NCI-H2107 treated with DMSO at 0.1 percent for 48 hours (cell line): ENCODE measurements around the gene MIER2.
"Not testable (repeated sequence)": the region's sequence is repeated elsewhere in the genome, so short reads cannot be mapped to it uniquely, and the experiment has no call there.

Experiments used
- DNase-seq: peaks from one replicate; lab custom pipeline; 2025; ENCODE audit not compliant: unreplicated experiment; lab: John Stamatoyannopoulos, UW

MIER2 gene

DNA sequence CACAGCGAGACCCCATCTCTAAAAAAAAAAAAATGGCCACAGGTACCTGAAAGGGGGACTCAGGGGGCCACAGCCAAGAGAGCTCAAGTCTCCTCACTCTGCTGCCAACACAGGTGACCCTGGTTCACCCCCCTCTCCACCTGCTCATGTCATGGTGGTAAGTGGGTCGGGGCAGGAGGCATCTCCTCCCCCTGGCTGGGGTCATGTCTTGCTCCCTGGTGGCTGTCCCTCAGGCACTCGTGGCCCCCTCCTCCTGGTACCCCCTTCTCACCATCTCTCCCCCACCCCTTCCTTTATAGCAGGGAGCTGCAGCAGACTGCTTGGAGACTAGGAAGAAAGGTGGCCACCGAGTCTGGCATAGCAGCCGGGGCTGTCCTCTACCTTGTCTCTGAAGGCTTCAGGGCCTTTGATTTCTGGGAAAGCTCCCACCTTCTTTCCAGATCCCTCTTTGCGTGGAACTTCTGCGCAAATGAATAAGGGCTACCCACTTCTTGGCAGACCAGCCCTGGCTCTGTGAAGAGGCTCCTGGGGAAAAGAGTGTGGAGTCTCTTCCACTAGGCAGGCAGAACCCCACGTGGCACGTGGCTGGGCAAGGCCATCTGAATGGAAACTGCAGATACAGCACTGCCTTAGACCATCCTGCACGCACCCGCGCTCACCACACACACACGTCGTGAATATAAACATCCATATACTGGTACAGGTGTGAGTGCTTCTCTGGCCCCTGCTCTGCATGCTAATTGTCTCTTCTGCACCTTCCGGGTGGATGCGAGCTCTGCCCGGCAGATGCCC lies 20.1 kb upstream of the MIER2 start:
- no peak for DNase-seq

DNA sequence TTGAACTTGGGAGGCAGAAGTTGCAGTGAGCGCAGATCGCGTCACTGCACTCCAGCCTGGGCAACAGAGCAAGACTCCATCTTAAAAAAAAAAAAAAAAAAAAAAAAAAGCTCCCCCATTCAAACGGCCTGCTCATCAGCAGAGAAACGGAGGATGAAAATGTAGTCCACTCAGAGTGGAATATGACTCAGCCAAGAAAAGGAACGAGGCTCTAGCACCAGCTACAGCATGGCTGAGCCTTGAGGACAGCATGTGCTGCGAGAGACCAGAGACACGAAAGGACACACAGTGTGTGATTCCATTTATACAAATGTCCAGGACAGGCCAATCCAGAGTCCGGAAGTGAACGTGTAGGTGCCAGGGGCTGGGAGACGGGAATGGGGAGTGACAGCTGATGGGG lies 18.1 kb upstream of the MIER2 start:
- DNase-seq: no peak

DNA sequence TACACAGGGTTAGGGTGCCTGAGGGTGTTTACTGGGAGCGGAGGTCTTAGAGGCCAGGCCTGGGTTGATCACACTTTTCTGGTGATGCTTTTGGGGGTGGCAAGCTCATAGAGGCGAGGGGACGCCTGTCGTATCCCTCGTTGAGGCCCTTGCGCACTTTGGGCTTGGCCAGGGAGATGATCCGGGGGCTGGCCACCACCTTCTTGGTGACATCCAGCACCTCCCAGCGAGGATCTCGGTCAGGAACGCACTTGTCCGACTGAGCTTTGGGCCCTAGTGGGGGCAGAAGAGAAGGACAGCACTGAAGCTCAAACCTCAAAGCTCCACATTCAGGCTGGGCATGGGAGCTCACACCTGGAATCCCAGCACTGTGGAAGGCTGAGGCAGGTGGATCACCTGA lies 17.6 kb upstream of the MIER2 start:
- no peak for DNase-seq

DNA sequence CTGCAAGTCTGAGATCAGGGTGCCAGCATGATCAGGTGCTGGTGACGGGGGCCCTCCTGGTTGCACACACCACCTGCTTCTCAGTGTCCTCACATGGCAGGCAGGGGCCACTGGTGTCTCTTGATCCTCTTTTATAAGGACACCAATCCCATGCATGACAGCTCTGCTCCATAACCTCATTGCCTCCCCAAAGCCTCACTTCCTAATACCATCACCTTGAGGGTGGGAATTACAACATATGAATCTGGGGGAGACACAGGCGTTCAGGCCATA lies 15.0 kb upstream of the MIER2 start:
- no peak for DNase-seq

DNA sequence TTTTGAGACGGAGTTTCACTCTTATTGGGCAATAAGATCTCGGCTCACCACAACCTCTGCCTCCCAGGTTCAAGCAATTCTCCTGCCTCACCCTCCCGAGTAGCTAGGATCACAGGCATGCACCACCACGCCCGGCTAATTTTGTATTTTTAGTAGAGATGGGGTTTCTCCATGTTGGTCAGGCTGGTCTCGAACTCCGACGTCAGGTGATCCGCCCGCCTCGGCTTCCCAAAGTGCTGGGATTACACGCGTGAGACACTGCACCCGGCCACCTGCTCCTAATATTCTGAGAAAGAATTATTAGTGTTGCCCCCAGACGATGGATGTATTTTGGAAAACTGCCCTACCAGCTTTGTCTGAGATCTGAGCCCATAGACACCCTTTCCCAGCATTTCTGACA lies 10.9 kb upstream of the MIER2 start:
- DNase-seq: not testable (repeated sequence)

DNA sequence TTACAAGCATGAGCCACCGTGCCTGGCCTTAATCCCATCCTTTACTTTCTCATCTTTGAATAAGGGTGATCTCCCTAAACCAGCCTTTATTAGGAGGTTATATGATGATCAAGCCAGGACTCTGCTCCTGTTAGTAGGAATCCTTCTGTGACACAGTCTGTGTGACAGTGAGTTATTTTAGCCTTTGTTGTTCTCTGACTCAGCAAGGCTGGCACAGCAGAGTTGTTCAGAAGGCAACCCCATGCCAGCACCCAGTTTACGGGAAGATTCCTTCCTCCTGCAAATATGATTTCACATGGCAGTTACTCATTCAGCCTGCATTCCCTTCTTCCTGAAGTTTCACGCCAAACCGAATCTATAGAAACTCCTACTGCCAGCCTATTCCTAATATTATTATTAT lies 10.5 kb upstream of the MIER2 start:
- no peak for DNase-seq

DNA sequence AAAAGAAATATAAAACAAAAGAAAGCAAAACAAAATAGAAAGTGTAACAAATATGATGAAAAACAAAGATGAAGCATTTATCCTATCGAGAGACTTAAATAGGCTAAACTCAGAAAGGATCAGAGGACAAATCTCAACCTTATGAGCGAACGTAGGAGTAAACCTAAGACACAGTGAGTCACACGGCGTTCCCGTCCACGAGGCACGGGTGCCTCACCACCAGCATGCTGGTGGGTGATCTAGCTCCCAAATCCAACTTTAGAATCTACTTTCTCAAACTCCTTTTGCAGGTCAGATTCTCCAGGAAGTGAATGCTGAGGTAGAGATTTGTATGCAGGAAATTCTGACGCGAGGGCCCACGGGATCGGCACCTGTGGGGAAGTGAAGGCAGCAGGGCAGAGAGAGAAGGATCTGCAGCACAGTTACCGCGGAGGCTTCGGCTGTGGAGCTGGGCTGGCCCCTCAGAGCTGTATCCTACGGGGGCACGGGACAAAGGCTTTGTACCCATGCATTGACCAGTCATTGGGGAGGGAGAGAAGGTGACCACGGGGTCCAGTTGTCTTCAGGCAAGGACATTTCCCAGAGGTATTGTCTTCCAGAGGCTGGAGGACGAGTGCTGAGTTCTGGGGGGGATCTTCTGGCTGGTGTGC lies 7.5 kb upstream of the MIER2 start:
- DNase-seq: no peak

DNA sequence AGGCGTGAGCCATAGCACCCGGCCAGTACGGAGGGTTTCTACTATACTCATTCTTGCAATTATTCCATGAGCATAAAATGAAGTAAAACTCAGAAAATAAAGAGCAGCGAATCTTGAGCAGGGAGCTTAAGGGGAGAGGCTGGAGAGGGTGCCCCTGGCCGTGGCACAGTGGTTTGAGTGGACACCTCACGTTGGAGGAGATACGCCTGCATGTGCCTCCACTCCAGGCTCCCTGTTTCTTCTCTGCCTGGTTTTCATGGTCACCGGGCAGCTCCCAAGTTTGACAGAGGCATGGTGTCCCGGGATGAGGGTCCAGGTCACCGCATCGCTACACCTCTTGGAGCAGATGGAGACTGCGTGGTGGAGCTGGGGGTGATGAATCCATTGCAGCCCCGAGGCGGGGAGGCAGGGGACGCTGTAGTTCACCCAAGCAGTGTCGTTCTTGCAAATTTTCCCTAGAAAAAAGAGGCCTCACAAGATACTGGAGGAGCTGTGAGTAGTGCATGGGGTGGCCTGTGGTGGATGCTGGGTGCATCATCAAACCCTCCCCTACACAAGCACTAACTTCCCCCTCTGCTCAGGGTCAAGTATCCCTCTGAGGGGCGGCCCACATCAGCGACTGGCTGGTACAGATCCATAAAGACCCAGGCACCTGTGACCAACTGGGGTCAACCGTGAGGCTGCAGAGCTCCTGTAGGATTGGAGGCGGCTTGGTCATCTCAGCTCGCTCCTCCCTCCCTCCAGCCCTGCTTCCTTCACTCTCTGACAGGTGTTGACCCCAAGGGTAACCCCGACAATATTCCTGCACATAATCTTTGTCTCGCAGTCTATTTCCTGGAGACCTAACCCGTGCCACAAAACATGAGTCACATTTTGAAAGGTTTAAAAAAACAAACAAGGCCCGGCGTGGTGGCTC lies 3.6 kb upstream of the MIER2 start:
- DNase-seq: no peak

DNA sequence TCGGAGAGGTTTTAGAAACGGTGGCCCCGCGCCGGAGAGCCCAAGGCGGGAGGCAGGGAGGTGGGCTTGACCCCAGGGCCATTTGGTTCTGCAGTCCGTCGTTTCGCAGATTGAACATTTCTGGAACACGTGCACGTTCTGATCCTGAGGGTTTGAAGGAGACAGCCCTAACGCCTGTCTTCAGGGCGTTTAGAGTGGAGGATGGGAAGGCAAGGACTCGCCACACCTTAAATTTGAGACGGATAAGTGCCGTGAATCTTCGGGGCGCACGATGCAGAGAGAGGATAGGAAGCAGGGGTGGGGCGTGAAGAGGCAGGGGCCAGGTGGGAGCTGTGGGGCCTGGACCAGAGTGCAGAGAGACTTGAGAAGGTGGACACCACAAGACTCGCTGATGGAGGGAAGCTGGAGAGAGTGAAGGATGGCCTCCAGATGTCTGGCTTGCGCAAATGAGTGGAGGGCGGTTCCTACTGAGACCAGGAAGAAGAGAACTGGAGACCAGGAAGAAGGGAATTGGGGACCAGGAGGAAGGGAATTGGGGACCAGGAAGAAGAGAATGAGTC lies 804 bp upstream of the MIER2 start:
- DNase-seq: no peak

DNA sequence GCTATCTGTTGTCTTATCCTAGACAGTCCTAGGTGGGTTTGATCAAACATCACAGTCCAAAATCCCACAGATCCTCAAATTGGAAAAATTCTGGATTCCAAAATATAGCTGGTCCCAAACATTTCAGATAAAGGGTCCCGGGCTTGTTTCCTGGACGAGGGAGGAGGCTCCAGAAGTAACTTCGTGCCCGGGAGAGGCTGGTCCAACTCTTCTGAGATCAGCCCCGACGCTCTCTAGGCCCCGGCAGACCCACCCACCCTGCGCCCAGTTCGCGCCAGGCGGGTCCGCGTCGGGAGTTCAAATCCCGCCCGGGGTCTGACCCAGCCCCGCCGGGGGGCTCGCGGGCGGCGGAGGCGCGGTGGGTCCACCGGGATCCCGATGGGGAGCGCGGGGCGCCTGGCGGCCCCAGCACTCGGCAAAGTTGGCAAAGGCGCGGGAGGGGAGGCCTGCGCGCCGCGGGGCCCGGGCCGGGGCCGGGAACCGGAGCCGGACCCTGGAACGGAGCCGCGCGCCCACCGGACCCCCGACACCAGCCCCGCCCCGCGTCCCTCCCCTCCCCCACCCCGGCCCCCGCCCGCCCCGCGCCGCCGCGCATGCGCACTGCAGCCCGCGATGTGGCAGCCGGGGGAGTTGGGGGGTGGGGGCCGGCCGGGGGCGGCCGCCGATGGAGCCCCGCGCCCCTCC lies 513 bp downstream of the MIER2 start:
- DNase-seq: no peak

DNA sequence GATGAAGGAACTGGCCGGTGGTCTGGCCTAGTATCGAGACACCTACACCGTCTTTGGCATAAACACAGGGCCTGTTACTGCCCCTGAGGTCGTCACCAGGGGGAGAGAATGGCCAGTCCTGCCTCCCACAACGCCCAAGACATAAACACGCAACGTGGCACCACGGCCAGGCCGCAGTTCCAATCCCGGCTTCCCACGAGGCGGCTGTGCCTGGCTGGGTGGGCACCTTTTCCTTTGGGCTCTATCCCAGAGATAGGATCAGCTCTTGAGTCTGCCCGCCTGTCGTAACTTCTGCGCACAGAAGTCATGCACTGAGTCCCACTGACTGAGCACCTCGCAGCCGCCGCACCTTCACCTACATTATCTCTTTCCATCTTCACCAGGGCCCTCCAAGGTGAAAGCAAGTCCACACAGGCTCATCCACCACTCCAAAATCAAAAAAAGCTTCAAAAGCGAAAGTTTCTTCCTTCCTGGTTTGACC lies 1.1 kb downstream of the MIER2 start:
- DNase-seq: no peak

DNA sequence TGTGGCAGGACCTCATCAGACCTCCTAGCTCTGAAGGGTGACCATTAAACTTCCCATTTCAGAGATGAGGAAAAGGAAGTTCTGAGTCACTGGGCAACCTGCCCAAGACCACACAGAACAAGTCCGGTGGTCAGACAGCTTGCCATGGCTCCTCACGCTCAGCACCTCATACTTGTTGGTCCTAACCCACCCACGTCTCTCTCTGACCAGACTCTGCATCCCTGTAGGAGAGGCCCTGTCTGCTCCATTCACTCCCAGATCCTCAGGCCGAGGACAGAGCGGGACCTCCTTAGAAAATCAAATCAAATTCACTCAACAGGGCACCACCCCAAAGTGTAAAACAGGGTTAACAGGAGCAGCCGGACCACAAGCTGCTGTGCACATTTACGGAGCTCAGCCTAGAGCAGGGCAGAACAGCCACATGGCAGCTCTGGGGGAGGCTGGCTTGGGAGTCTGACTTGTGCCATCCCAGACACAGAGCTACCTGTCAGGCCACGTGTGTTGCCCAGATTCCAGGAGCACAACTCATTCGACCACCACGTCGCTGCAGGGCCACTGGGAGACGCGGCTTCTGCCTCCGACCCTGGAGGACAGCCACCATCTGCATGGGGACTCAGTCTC lies 1.7 kb downstream of the MIER2 start:
- DNase-seq: no peak

DNA sequence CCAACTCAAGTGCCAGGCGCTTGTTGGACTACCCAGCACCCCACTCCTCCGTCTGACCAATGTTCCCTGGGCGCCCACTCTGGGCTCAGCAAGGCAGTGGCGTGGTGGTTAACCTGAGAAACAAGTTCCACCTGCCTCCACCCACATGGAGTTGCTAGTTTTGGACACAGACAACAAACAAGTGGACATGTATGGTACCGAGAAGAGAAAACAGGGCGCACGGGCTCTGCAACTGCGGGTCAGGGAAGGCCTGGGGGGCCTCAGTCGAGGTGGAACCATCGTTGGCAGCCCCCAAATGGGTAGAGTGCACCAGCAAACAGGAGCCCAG lies 2.5 kb downstream of the MIER2 start:
- no peak for DNase-seq

DNA sequence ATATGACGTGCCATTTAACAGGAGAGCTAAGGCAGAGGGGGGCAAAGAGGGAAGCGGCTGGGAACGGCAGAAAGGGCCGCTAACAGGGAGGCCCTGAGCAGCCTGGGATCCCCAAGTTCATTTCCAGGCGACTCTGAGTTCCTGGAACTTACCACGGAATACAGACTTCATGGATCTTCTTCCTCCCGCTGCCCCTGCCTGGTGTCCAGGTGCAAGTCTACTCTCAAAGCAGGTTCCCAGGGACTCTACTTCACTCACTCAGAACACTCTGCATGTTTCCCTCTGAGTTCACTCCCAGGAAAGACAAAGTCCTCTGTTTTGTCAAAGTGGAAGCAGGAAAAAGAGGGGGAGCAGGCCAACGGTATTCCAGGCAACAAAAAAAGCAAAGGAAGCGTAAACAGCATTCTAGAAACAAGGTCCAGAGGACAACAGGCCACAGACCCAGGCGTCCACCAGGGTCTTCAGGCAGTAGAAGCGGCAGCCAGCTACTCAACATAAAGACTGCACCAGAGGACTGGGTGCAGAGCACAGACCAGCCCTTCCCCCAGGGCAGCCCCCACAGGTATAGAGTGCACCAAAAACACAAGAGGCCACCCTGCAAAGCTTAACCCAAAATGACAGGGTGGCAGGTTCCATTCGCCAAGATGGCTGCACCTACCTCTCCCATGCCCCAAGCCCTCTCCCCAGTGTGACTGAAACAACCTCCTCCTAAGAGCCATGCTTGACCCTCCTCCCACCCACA lies 3.0 kb downstream of the MIER2 start:
- DNase-seq: no peak

DNA sequence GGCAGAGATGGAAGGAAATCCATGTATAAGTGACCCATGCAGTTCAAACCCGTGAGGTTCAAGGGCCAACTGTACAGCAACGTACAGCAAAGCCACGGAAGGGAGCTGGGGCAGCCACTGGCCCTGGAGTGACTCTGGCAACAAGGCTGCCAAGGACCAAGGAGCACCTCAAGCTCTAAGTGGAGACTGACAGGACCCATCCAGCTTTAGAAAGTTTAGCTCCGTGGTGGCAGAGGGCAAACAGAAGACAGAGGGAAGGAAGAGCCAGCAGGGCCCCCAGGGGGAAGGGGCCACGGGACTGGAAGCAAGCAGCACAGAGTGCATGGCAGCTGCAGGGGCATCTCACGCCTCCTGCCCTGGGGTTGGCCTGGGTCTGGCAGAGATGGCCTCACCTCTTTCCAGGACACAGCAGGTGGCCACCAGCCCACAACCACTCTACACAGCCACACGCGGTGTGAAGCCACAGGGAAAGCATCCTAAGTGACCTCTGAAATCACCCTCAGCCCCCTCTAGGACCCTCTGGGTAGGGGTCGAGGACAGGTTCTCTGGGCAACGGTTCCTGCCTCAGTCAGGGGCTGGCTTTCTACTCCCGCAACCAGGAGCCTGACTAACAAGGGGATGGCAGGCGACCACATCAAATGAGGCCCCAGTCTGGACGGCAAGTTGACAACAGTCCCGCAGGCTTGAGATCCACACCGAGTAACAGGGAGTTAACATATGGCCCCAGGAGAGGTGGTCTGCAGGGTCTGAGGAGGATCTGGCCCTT lies 3.8 kb downstream of the MIER2 start:
- DNase-seq: no peak

DNA sequence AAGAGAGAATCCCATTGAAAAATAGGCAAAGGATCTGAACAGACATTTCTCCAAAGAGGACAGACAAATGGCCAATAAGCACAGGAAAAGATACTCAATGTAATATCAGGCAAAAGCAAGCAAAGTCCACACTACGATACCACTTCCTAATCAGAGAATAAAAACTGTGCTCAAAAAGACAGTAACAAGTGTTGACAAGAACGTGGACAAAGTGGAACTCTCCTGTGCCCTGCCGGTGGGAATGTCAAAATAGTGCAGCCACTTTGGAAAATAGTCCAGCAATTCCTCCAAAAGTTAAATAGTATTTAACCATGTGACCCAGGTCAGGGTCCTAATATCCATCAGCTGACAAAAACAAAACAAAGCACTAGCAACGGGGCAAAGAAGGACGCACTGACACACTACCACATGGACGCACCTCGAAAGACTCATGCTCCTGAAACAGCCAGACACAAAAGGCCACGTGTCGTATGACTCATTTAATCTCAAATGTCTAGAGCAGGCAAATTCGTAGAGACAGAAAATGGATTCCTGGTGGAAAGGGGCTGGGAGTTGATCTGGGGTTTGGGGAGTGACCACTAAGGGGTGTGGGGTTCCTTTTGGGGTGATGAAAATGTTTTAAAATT lies 5.2 kb downstream of the MIER2 start:
- no peak for DNase-seq

DNA sequence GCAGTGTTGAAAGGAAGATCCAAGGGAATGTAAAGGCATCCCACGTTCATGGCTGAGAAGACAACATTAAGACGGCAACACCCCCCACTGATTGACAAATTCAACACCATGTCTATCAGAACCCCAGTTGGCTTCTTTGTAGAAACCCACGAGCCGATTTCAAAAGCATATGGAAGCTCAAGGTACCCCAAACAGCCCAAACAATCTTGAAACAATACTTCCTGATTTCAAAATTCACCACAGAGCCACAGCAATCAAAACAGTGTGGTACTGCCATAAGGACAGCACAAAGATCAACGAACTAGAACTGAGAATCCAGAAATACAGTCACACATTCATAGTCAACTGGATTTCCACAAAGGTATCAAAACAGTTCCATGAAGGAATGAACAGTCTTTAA lies 6.2 kb downstream of the MIER2 start:
- no peak for DNase-seq

DNA sequence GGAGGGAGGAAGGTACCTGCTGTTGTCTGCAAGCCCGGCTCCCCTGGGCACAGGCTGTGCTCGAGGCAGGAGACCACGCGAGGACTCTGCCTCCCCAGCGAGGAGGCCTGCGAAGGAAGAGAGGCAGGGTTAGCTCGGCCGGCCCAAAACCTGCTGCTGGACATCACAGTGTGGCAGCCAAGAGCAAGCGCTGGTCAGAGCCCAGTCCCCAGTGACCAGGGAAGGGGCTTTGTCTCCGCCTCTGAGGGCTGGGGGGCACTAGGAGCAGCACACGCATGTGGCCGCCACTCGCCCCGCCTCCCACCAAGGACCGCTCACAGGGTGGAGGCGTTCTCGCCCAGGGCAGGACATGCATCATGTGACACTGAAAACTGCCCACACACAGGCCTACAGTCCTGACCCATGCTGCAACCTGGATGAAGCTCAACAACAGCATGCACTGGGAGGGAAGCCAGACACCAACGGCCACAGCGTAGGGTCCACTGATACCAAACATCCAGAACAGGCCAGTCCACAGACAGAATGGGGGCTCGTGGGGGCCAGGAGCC lies 8.5 kb downstream of the MIER2 start:
- DNase-seq: no peak
